Spleen (tissue), 7 donors: Measurements from ENCODE around the gene RPTOR.

Source experiments
- CTCF ChIP-seq, 11 experiments: fragments of 200-600 bp in 7 of 11; fragments of 450-650 bp in 4 of 11; sonication (generic) in 4 of 11; IDR thresholded peaks in 8 of 11; conservative IDR thresholded peaks in 3 of 11; 1 replicate in 7 of 11; 2 replicates in 4 of 11; pipeline versions ENCODE4 v1.4.0 to v1.8.0; 2016 to 2021; ENCODE audit warnings: antibody characterized with exemption in 11 of 11, inconsistent platforms in 4 of 11, mild to moderate bottlenecking in 1 of 11
- POLR2A ChIP-seq, 3 donors: fragments of 450-650 bp; IDR thresholded peaks; one replicate each; pipeline ENCODE4 v1.5.1; 2017; ENCODE audit warnings: antibody characterized with exemption in 3 of 3, mild to moderate bottlenecking in 1 of 3
- POLR2AphosphoS5 ChIP-seq, 3 donors: sonication (generic); formaldehyde crosslinking; IDR thresholded peaks; one replicate each; pipeline ENCODE4 v1.5.1; 2017; ENCODE audit warnings: antibody characterized with exemption in 3 of 3
- donor health status: DM: no; HTN: no; CAD: no; lungs with moderate emphysema.
- donor health status: DM: no; HTN: no; CAD: no.
- donor health status: DM: no; HTN: no; CAD: no.

- TF ChIP-seq CTCF (IDR thresholded peaks at IDR 0.05 in 8 of 11, conservative IDR thresholded peaks at IDR 0.05 in 3 of 11): no peak
- TF ChIP-seq POLR2AphosphoS5 (IDR thresholded peaks at IDR 0.05): no peak
- TF ChIP-seq POLR2A (IDR thresholded peaks at IDR 0.05): no peak
Observed at GRCh38 chr17:80772906-80773242, 228.2 kb downstream of the RPTOR start.
